Measurements from ENCODE around the gene TOM1L2.

The TOM1L2 gene

GRCh38 chr17:17978481-17979424 lies 6.6 kb upstream of the TOM1L2 start:
- no peak for TF ChIP-seq CEBPB (IDR thresholded peaks at IDR 0.05)
- no peak for TF ChIP-seq NFIC (IDR thresholded peaks at IDR 0.05)
- TF ChIP-seq REST (IDR thresholded peaks at IDR 0.05; ENCODE audit: low read depth): no peak
- no peak for TF ChIP-seq MAX (IDR thresholded peaks at IDR 0.05)
- TF ChIP-seq TEAD4 (IDR thresholded peaks at IDR 0.05): no peak
- TF ChIP-seq TCF12 (IDR thresholded peaks at IDR 0.05; ENCODE audit: low read depth): no peak
- no peak for TF ChIP-seq CREB1 (IDR thresholded peaks at IDR 0.05; ENCODE audit: low read depth)
- no peak for TF ChIP-seq EGR1 (IDR thresholded peaks at IDR 0.05)
- TF ChIP-seq TAF1 (IDR thresholded peaks at IDR 0.05; ENCODE audit: low read depth): no peak
- no peak for TF ChIP-seq YY1 (IDR thresholded peaks at IDR 0.05; ENCODE audit: low read depth)

GRCh38 chr17:17976931-17977570 lies 4.9 kb upstream of the TOM1L2 start:
- TF ChIP-seq NFIC (IDR thresholded peaks at IDR 0.05) (no peak), RAD21 (IDR thresholded peaks at IDR 0.05; ENCODE audit: low read depth) (no peak), EGR1 (IDR thresholded peaks at IDR 0.05) (no peak), USF1 (IDR thresholded peaks at IDR 0.05) (no peak), CREB1 (IDR thresholded peaks at IDR 0.05; ENCODE audit: low read depth) (no peak), TAF1 (IDR thresholded peaks at IDR 0.05; ENCODE audit: low read depth) (no peak)

GRCh38 chr17:17975436-17975835 lies 3.2 kb upstream of the TOM1L2 start:
- TF ChIP-seq TEAD4 (IDR thresholded peaks at IDR 0.05) (no peak), REST (IDR thresholded peaks at IDR 0.05; ENCODE audit: low read depth) (no peak)

- TF ChIP-seq TCF12 (IDR thresholded peaks at IDR 0.05; ENCODE audit: low read depth) (no peak), ZBTB7A (IDR thresholded peaks at IDR 0.05; ENCODE audit: low read depth) (no peak), FOXM1 (IDR thresholded peaks at IDR 0.05; ENCODE audit: borderline replicate concordance, low read depth) (no peak), REST (IDR thresholded peaks at IDR 0.05; ENCODE audit: low read depth) (no peak), EP300 (IDR thresholded peaks at IDR 0.05; ENCODE audit: borderline replicate concordance) (no peak), CEBPB (IDR thresholded peaks at IDR 0.05) (no peak), TEAD4 (IDR thresholded peaks at IDR 0.05) (no peak), TAF1 (IDR thresholded peaks at IDR 0.05; ENCODE audit: low read depth) (no peak), RAD21 (IDR thresholded peaks at IDR 0.05; ENCODE audit: low read depth) (no peak), YY1 (IDR thresholded peaks at IDR 0.05; ENCODE audit: low read depth) (no peak)
These were observed 703 bp upstream of the TOM1L2 start for GRCh38 chr17:17972952-17973254.

GRCh38 chr17:17971431-17972125 lies 622 bp downstream of the TOM1L2 start:
- TF ChIP-seq TAF1 (IDR thresholded peaks at IDR 0.05; ENCODE audit: low read depth): no peak
- no peak for TF ChIP-seq TEAD4 (IDR thresholded peaks at IDR 0.05)
- no peak for TF ChIP-seq TCF12 (IDR thresholded peaks at IDR 0.05; ENCODE audit: low read depth)
- no peak for TF ChIP-seq CREB1 (IDR thresholded peaks at IDR 0.05; ENCODE audit: low read depth)
- no peak for TF ChIP-seq CEBPB (IDR thresholded peaks at IDR 0.05)
- no peak for TF ChIP-seq EP300 (IDR thresholded peaks at IDR 0.05; ENCODE audit: borderline replicate concordance)
- no peak for TF ChIP-seq RAD21 (IDR thresholded peaks at IDR 0.05; ENCODE audit: low read depth)
- no peak for TF ChIP-seq YY1 (IDR thresholded peaks at IDR 0.05; ENCODE audit: low read depth)
- TF ChIP-seq EGR1 (IDR thresholded peaks at IDR 0.05): no peak
- TF ChIP-seq ZBTB7A (IDR thresholded peaks at IDR 0.05; ENCODE audit: low read depth): no peak
- TF ChIP-seq REST (IDR thresholded peaks at IDR 0.05; ENCODE audit: low read depth): no peak
- no peak for TF ChIP-seq USF1 (IDR thresholded peaks at IDR 0.05)
- no peak for TF ChIP-seq NFIC (IDR thresholded peaks at IDR 0.05)
- no peak for TF ChIP-seq MAX (IDR thresholded peaks at IDR 0.05)
- TF ChIP-seq FOXM1 (IDR thresholded peaks at IDR 0.05; ENCODE audit: borderline replicate concordance, low read depth): no peak

All from Ishikawa (cell line).